H1 (cell line): Measurements from ENCODE around the gene USP37. TPM values are rescaled to one million over a fixed set of nuclear protein-coding genes. Genes with fewer than 3 reads are reported as not detected.

Source experiments
- CTCF ChIA-PET: fragments of 300-600 bp; sonication (Branson Sonifier 250); formaldehyde crosslinking; loops from one replicate; lab custom pipeline; 2021; ENCODE audit not compliant: partially characterized antibody; lab: Charles Lee
- POLR2A ChIA-PET: fragments of 300-600 bp; sonication (Branson Sonifier 250); formaldehyde crosslinking; loops from one replicate; lab custom pipeline; 2021; ENCODE audit warnings: inconsistent platforms; ENCODE audit not compliant: partially characterized antibody; lab: Charles Lee
- DNase-seq, 2 experiments: peaks; one replicate each; pipeline versions ENCODE4 v3.0.0 to v3.0.0-alpha.2; 2010 to 2022; ENCODE audit warnings: low spot score in 2 of 2, low read depth in 1 of 2, mixed read lengths in 1 of 2
- FAIRE-seq: peaks from 2 replicates; lab custom pipeline; 2011; peaks lifted over from hg19 to GRCh38; lab: Jason Lieb, UNC
- H2AFZ ChIP-seq: 2 replicates; pipeline ENCODE4 v1.8.1; 2012; ENCODE audit warnings: low read length, inconsistent platforms
- H2AK5ac ChIP-seq: 2 replicates; pipeline ENCODE4 v1.6.1; 2013; ENCODE audit warnings: low read depth, low read length
- H2BK120ac ChIP-seq: replicated peaks from 2 replicates; pipeline ENCODE3; 2013; ENCODE audit warnings: low read depth, low read length, inconsistent platforms
- H2BK12ac ChIP-seq: 2 replicates; pipeline ENCODE4 v1.6.1; 2013; ENCODE audit warnings: low read depth, low read length
- H2BK15ac ChIP-seq: 2 replicates; pipeline ENCODE4 v1.6.1; 2013; ENCODE audit warnings: low read length
- H2BK20ac ChIP-seq: 2 replicates; pipeline ENCODE4 v1.6.1; 2013; ENCODE audit warnings: low read length
- H2BK5ac ChIP-seq: 2 replicates; pipeline ENCODE4 v1.6.1; 2013; ENCODE audit warnings: low read depth, low read length
- H3K14ac ChIP-seq: 2 replicates; pipeline ENCODE4 v1.6.1; 2013; ENCODE audit warnings: inconsistent platforms; ENCODE audit not compliant: insufficient read length
- H3K18ac ChIP-seq: 2 replicates; pipeline ENCODE4 v1.6.1; 2013; ENCODE audit warnings: low read length; ENCODE audit errors: extremely low read depth
- H3K23ac ChIP-seq: 2 replicates; pipeline ENCODE4 v1.6.1; 2013; ENCODE audit warnings: inconsistent platforms; ENCODE audit not compliant: insufficient read length
- H3K23me2 ChIP-seq: 2 replicates; pipeline ENCODE4 v1.6.1; 2013; ENCODE audit warnings: low read depth, low read length
- H3K27ac ChIP-seq: 2 replicates; pipeline ENCODE4 v1.6.1; 2011; ENCODE audit warnings: low read depth, low read length, inconsistent platforms
- H3K27me3 ChIP-seq, 4 experiments: replicated peaks in 1 of 4; 1 replicate in 1 of 4; 2 replicates in 3 of 4; pipeline versions ENCODE4 v1.6.1 to v1.8.1; 2011 to 2013; ENCODE audit warnings: low read length in 3 of 4, mild to moderate bottlenecking in 3 of 4, inconsistent platforms in 2 of 4, mixed read lengths in 2 of 4, moderate library complexity in 1 of 4; ENCODE audit not compliant: control insufficient read depth in 3 of 4, insufficient read depth in 3 of 4; ENCODE audit errors: extremely low read depth in 1 of 4
- H3K36me3 ChIP-seq, 4 experiments: 2 replicates each; pipeline versions ENCODE4 v1.6.1 to v1.8.1; 2011 to 2013; ENCODE audit warnings: mild to moderate bottlenecking in 4 of 4, low read length in 3 of 4, moderate library complexity in 2 of 4, control low read depth in 1 of 4, inconsistent platforms in 1 of 4; ENCODE audit not compliant: insufficient read depth in 4 of 4, control insufficient read depth in 2 of 4
- H3K4ac ChIP-seq: replicated peaks from 2 replicates; pipeline ENCODE3; 2013; ENCODE audit warnings: low read length, low read depth, mixed read lengths, inconsistent platforms; ENCODE audit not compliant: insufficient read length
- H3K4me1 ChIP-seq, 4 experiments: replicated peaks in 1 of 4; 1 replicate in 1 of 4; 2 replicates in 3 of 4; pipeline versions ENCODE4 v1.6.1 to v1.8.1; 2011 to 2013; ENCODE audit warnings: low read length in 3 of 4, inconsistent platforms in 2 of 4, mixed read lengths in 1 of 4; ENCODE audit not compliant: insufficient read depth in 4 of 4, control insufficient read depth in 3 of 4
- H3K4me2 ChIP-seq, 2 experiments: 2 replicates each; pipeline versions ENCODE4 v1.6.1 to v1.8.1; 2011 to 2013; ENCODE audit warnings: low read depth in 2 of 2, low read length in 2 of 2, control low read depth in 1 of 2, inconsistent platforms in 1 of 2, mild to moderate bottlenecking in 1 of 2; ENCODE audit not compliant: insufficient read depth in 1 of 2
- H3K4me3 ChIP-seq, 4 experiments: fragments of 200-600, 300-600 bp in 1 of 4; sonication (generic), shearing (Covaris generic), sonication (Bioruptor Twin) in 1 of 4; 2 replicates each; pipeline versions ENCODE4 v1.5.1 to v1.8.1; 2011 to 2016; ENCODE audit warnings: low read length in 4 of 4, low read depth in 3 of 4, control low read depth in 2 of 4, inconsistent platforms in 2 of 4, mild to moderate bottlenecking in 2 of 4, mixed read lengths in 1 of 4, moderate library complexity in 1 of 4; ENCODE audit not compliant: insufficient read depth in 2 of 4; ENCODE audit errors: extremely low read depth in 1 of 4
- H3K56ac ChIP-seq: replicated peaks from 2 replicates; pipeline ENCODE3; 2013; ENCODE audit warnings: low read depth, mild to moderate bottlenecking, mixed read lengths, low read length, inconsistent platforms; ENCODE audit not compliant: insufficient read length
- H3K79me1 ChIP-seq: 2 replicates; pipeline ENCODE4 v1.6.1; 2013; ENCODE audit warnings: low read depth, low read length, control low read depth
- H3K79me2 ChIP-seq, 2 experiments: 2 replicates each; pipeline versions ENCODE4 v1.6.1 to v1.8.1; 2012 to 2013; ENCODE audit warnings: low read length in 2 of 2, mild to moderate bottlenecking in 2 of 2, inconsistent platforms in 1 of 2; ENCODE audit not compliant: insufficient read depth in 2 of 2, control insufficient read depth in 1 of 2
- H3K9ac ChIP-seq, 4 experiments: replicated peaks in 1 of 4; 1 replicate in 1 of 4; 2 replicates in 3 of 4; pipeline versions ENCODE4 v1.6.1 to v1.8.1; 2011 to 2013; ENCODE audit warnings: low read depth in 3 of 4, low read length in 3 of 4, control low read depth in 2 of 4, mild to moderate bottlenecking in 2 of 4, moderate library complexity in 2 of 4, inconsistent platforms in 1 of 4; ENCODE audit errors: extremely low read depth in 1 of 4
- H3K9me3 ChIP-seq, 2 experiments: 2 replicates each; pipeline versions ENCODE4 v1.6.1 to v1.8.1; 2012 to 2013; ENCODE audit warnings: mild to moderate bottlenecking in 2 of 2, moderate library complexity in 2 of 2, control low read depth in 1 of 2, inconsistent platforms in 1 of 2, low read depth in 1 of 2, low read length in 1 of 2, mixed read lengths in 1 of 2; ENCODE audit not compliant: insufficient read depth in 2 of 2
- H4K20me1 ChIP-seq, 2 experiments: replicated peaks in 1 of 2; 2 replicates each; pipeline versions ENCODE3 to v1.8.1; 2011 to 2013; ENCODE audit warnings: inconsistent platforms in 2 of 2, low read length in 2 of 2, mild to moderate bottlenecking in 1 of 2; ENCODE audit not compliant: insufficient read depth in 2 of 2, control insufficient read depth in 1 of 2
- H4K5ac ChIP-seq: 2 replicates; pipeline ENCODE4 v1.6.1; 2013; ENCODE audit warnings: low read length, low read depth, mixed read lengths, inconsistent platforms; ENCODE audit not compliant: insufficient read length
- H4K8ac ChIP-seq: 2 replicates; pipeline ENCODE4 v1.8.0; 2013; ENCODE audit warnings: mild to moderate bottlenecking, moderate library complexity, low read length, inconsistent platforms; ENCODE audit not compliant: insufficient read depth; ENCODE audit errors: extremely low read depth
- H4K91ac ChIP-seq: replicated peaks from 2 replicates; pipeline ENCODE3; 2013; ENCODE audit warnings: low read length, mixed read lengths, inconsistent platforms; ENCODE audit not compliant: insufficient read length
- BCL11A ChIP-seq, 2 experiments: IDR thresholded peaks; one replicate each; pipeline ENCODE4 v1.6.1; 2011; ENCODE audit warnings: low read depth in 2 of 2, low read length in 2 of 2, mild to moderate bottlenecking in 2 of 2
- CEBPB ChIP-seq: IDR thresholded peaks from 2 replicates; pipeline ENCODE4 v1.6.1; 2012; ENCODE audit warnings: low read depth, low read length
- EP300 ChIP-seq, 2 experiments: IDR thresholded peaks; 1 replicate in 1 of 2; 2 replicates in 1 of 2; pipeline ENCODE4 v1.6.1; 2011 to 2012; ENCODE audit warnings: low read depth in 2 of 2, low read length in 2 of 2, mild to moderate bottlenecking in 2 of 2, borderline replicate concordance in 1 of 2, inconsistent platforms in 1 of 2, moderate library complexity in 1 of 2
- NRF1 ChIP-seq: IDR thresholded peaks from 2 replicates; pipeline ENCODE4 v1.6.1; 2011; ENCODE audit warnings: mild to moderate bottlenecking, low read depth, low read length, improper control_type of control experiment
- POLR2AphosphoS5 ChIP-seq: IDR thresholded peaks from 2 replicates; pipeline ENCODE4 v1.6.1; 2011; ENCODE audit warnings: low read depth, low read length
- SIN3A ChIP-seq, 2 experiments: IDR thresholded peaks in 1 of 2; conservative IDR thresholded peaks in 1 of 2; 2 replicates each; pipeline ENCODE4 v1.6.1; 2011 to 2012; ENCODE audit warnings: low read length in 2 of 2, improper control_type of control experiment in 1 of 2, low read depth in 1 of 2, mild to moderate bottlenecking in 1 of 2
- SP4 ChIP-seq: IDR thresholded peaks from 2 replicates; pipeline ENCODE4 v1.6.1; 2012; ENCODE audit warnings: low read length, inconsistent platforms
- TAF1 ChIP-seq: IDR thresholded peaks from 2 replicates; pipeline ENCODE4 v1.6.1; 2011; ENCODE audit warnings: mild to moderate bottlenecking, low read depth, low read length
- TCF12 ChIP-seq: IDR thresholded peaks from 2 replicates; pipeline ENCODE4 v1.6.1; 2011; ENCODE audit warnings: low read depth, mild to moderate bottlenecking, low read length
- TEAD4 ChIP-seq: IDR thresholded peaks from 2 replicates; pipeline ENCODE4 v1.6.1; 2012; ENCODE audit warnings: low read depth, low read length, inconsistent platforms, mixed read lengths
- ZNF274 ChIP-seq: IDR thresholded peaks from 2 replicates; pipeline ENCODE4 v1.7.0; 2012; ENCODE audit warnings: low read length, borderline replicate concordance; ENCODE audit errors: extremely low read depth
- polyA plus RNA-seq, 7 experiments: library from polyadenylated mRNA; depleted of rRNA in 3 of 7; stranded (reverse) in 5 of 7; unstranded in 2 of 7; fragments of >200 nt in 5 of 7; fragments of 200-250 nt in 2 of 7; gene quantifications; 1 replicate in 5 of 7; 2 replicates in 1 of 7; 4 replicates in 1 of 7; pipeline versions ENCODE4 v1.2.1 to v1.2.3, GENCODE V29; 2011 to 2013; ENCODE audit warnings: missing spikeins in 2 of 7, mixed read lengths in 2 of 7
- total RNA-seq: library from RNA; stranded (reverse); fragmentation: NEBNext Ultra II Directional; extraction: Animal tissue kit (Norgen Biotek cat#: 25700); gene quantifications from 2 replicates; pipeline ENCODE4 v1.2.1, GENCODE V29; 2021

Gene USP37
- total and polyA plus RNA-seq, 2 of the 8 experiments (the other 6 are each of a cell fraction or from before 2014, with no cell fraction given), result 3.8 to 29.1 TPM

DNA sequence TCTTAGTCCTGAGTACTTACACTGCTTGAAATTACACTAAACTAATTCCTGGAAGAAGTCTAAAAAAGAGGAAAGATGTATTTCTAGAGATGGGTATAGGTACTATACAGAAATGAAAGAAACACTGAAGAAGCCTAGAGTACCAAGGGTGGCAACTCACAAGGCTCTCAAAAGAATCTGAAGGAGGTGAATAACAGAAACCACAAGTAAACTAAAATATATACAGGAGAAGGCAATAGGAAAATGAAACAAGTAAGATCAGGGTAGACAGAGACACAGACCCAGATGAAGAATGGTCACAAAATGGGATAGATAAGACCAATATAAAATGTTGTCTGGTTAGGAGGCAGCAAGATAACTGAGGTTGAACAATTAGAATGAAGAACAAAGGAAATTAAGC, 59.9 kb downstream of the USP37 start:
- Histone ChIP-seq H3K36me3 (peaks cover 0 to 25% (median 3%) of the 10 kb centered on the region in 4 experiments; a peak in 2 of 8 replicates), H3K4me1 (no peaks in the 10 kb centered on the region), H3K79me1 (no peaks in the 10 kb centered on the region; the same call in 1 of the 2 replicates), H3K27me3 (no peaks in the 10 kb centered on the region), H4K5ac (no peak overlapping the region), H3K18ac (no peak overlapping the region), H2AK5ac (no peak overlapping the region), H3K23ac (no peak overlapping the region), H2BK5ac (no peak overlapping the region), H3K9me3 (no peaks in the 10 kb centered on the region), H3K4me2 (no peak overlapping the region), H3K9ac (no peak overlapping the region), H2AFZ (no peak overlapping the region), H4K20me1 (peaks cover 0 to 2% of the 10 kb centered on the region in 2 experiments), H4K8ac (no peak overlapping the region), H2BK15ac (no peak overlapping the region), H3K79me2 (peaks cover 0 to 6% of the 10 kb centered on the region in 2 experiments; a peak in 1 of 4 replicates), H3K27ac (no peak overlapping the region), H2BK12ac (no peak overlapping the region), H2BK20ac (no peak overlapping the region), H3K4ac (no peak overlapping the region), H4K91ac (no peak overlapping the region), H3K23me2 (no peaks in the 10 kb centered on the region), H3K56ac (no peak overlapping the region), H3K4me3 (no peak overlapping the region), H2BK120ac (no peak overlapping the region), H3K14ac (no peak overlapping the region)
- CTCF ChIA-PET, result no interaction called here
- TF ChIP-seq CEBPB (no peak), SP4 (no peak), TEAD4 (no peak), ZNF274 (no peak), EP300 (IDR thresholded peaks at IDR 0.05; ENCODE audit: borderline replicate concordance in 1 of 2, low read depth in 2 of 2, low read length in 2 of 2) (no peak), TAF1 (no peak), NRF1 (no peak), SIN3A (conservative IDR thresholded peaks at IDR 0.05 in 1 of 2, IDR thresholded peaks at IDR 0.05 in 1 of 2; ENCODE audit: low read depth in 1 of 2, low read length in 2 of 2) (no peak), POLR2AphosphoS5 (no peak), BCL11A (IDR thresholded peaks at IDR 0.05; ENCODE audit: low read depth in 2 of 2, low read length in 2 of 2) (no peak), TCF12 (no peak)
- DNase-seq (no peak), FAIRE-seq (no peak)
- POLR2A ChIA-PET, result no interaction called here
